Measurements from ENCODE around the gene SAMSN1. TPM values are rescaled to one million over a fixed set of nuclear protein-coding genes. Genes with fewer than 3 reads are reported as not detected.

SAMSN1 gene
- total and polyA plus RNA-seq, 3 donors from 2014 or later = 0.71 to 2.2 (median 1.7) TPM

DNA sequence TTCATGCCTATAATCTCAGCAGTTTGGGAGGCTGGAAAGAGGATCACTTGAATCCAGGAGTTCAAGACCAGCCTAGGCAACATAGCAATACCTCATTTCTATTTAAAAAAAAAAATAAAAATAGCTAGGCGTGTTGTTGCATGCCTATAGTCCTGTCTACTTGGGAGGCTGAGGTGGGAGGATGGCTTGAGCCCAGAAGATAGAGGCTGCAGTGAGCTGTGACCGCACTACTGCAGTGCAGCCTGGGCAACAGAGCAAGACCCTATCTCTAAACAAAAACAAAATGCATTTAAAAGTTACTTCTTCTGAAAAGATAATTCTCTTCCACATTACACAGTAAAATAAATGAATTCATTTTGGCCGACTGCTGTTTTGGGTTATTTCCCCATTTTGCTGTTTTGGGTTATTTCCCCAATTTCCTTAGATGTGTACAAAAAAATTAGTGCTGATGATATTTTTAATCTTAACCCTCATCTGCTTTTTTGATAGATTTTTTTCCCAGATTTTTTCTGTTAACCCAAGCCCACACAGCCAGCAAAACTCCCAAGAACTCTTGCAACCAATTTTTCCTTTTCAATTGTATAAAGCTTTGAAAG, 23.0 kb upstream of the SAMSN1 start:
- H3K36me3 ChIP-seq (ENCODE audit: low read depth, missing control alignments) = no peaks in the 10 kb centered on the region
- H3K27ac ChIP-seq = no peak overlapping the region
- no peak overlapping the region for H3K4me3 ChIP-seq
- 64 to 76% methylated on average over 3 of the region's 3 CpGs for WGBS, 2 donors
- DNase-seq = no peak
- no peaks in the 10 kb centered on the region for H3K27me3 ChIP-seq
- intact Hi-C loops (cut with DNase I; ENCODE audit: low total_unique reads) = no loop called here
- no peaks in the 10 kb centered on the region for H3K4me1 ChIP-seq
- TF ChIP-seq POLR2A (IDR thresholded peaks at IDR 0.05) (no peak), CTCF (IDR thresholded peaks at IDR 0.05) (no peak)
- no peaks in the 10 kb centered on the region for H3K9me3 ChIP-seq

GRCh38 chr21:14567331-14568279, 21.5 kb upstream of the SAMSN1 start:
- no peaks in the 10 kb centered on the region for H3K9me3 ChIP-seq
- DNase-seq = no peak
- intact Hi-C loops (cut with DNase I; ENCODE audit: low total_unique reads) = no loop called here
- no peak overlapping the region for H3K27ac ChIP-seq
- TF ChIP-seq POLR2A (IDR thresholded peaks at IDR 0.05) (no peak), CTCF (IDR thresholded peaks at IDR 0.05) (no peak)
- no peaks in the 10 kb centered on the region for H3K4me1 ChIP-seq
- H3K4me3 ChIP-seq = no peak overlapping the region
- WGBS, 2 donors = 64 to 69% methylated on average over 7 of the region's 7 CpGs
- no peaks in the 10 kb centered on the region for H3K27me3 ChIP-seq
- no peaks in the 10 kb centered on the region for H3K36me3 ChIP-seq (ENCODE audit: low read depth, missing control alignments)

GRCh38 chr21:14566894-14567293, 20.8 kb upstream of the SAMSN1 start:
- TF ChIP-seq CTCF (IDR thresholded peaks at IDR 0.05) = no peak
- TF ChIP-seq POLR2A (IDR thresholded peaks at IDR 0.05) = no peak
- WGBS, 2 donors = 75 to 87% methylated on average over 5 of the region's 5 CpGs
- H3K27me3 ChIP-seq = no peaks in the 10 kb centered on the region
- H3K9me3 ChIP-seq = no peaks in the 10 kb centered on the region
- no peak overlapping the region for H3K4me3 ChIP-seq
- no peaks in the 10 kb centered on the region for H3K4me1 ChIP-seq
- intact Hi-C loops (cut with DNase I; ENCODE audit: low total_unique reads) = no loop called here
- H3K27ac ChIP-seq = no peak overlapping the region
- DNase-seq = no peak
- no peaks in the 10 kb centered on the region for H3K36me3 ChIP-seq (ENCODE audit: low read depth, missing control alignments)

GRCh38 chr21:14562959-14563358, 16.8 kb upstream of the SAMSN1 start:
- intact Hi-C loops (cut with DNase I; ENCODE audit: low total_unique reads) = no loop called here
- no peaks in the 10 kb centered on the region for H3K36me3 ChIP-seq (ENCODE audit: low read depth, missing control alignments)

More at GRCh38 chr21:14562959-14563358, 16.8 kb upstream of the SAMSN1 start:
- Histone ChIP-seq H3K27ac (no peak overlapping the region), H3K4me3 (no peak overlapping the region), H3K27me3 (no peaks in the 10 kb centered on the region), H3K9me3 (no peaks in the 10 kb centered on the region), H3K4me1 (no peaks in the 10 kb centered on the region)
- TF ChIP-seq POLR2A (IDR thresholded peaks at IDR 0.05) (no peak), CTCF (IDR thresholded peaks at IDR 0.05) (no peak)
- DNase-seq = no peak
